Stimulated activated CD8-positive, alpha-beta memory T cell treated with anti-CD3 and anti-CD28 coated beads, Interleukin-7, amount 100 ng/mL, for 24 hours (primary cell): Measurements from ENCODE around the gene CFAP97D2.
"Not testable (repeated sequence)": the region's sequence is repeated elsewhere in the genome, so short reads cannot be mapped to it uniquely, and the experiment has no call there.

Source experiments
- DNase-seq: peaks from one replicate; pipeline ENCODE4 v3.0.0-alpha.2; 2020; ENCODE audit warnings: low read depth

CFAP97D2 gene

GRCh38 chr13:114158869-114159666, 20.0 kb upstream of the CFAP97D2 start:
- DNase-seq: not testable (repeated sequence)

DNA sequence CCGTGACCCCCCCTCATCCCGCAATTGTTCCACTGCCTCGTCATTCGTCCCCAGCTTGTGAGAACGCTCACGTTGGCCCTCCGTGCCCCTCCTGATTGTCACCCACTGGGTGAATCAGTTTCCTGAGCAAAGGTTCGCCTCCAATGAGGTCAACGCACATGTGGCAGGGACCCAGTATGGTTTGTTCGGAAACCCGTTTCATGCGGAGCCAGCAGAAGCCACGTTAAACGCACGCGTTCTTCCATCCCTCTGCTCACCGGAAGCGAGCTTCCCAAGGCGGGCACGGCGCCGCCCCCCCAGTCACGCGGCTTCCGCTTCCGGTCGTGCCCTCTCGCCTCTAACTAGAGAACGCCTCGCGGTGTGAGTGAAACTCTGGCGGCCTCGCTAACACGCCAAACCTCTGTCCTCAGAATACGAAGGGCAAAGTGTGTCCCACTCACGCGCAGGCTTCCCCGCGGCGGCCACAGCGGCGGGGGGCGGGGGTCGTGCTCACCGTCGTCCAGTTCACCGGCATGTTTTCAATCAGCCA, 18.0 kb upstream of the CFAP97D2 start:
- no peak for DNase-seq

- DNase-seq: no peak
Measured at GRCh38 chr13:114161644-114162532, 17.2 kb upstream of the CFAP97D2 start.

GRCh38 chr13:114162533-114162922, 16.5 kb upstream of the CFAP97D2 start:
- DNase-seq: no peak

DNA sequence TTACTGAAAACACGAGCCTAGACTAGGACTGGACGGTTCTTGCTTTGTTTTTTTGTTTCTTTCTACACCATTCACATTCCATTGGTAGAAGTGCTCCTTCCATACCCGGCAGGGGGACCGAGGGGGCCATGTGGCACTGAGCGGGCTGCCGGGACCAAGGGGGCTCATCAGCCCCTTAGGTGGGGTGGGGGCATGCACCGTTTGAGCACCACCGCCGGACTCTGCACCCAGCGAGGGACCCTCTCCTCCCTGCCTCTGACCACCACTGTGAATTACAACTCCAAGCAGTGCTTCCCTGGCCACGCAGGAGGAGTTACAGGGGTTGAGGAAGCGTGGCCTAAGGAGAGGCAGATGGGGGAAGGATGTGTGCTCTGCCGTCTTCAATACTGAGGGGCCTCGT, 15.0 kb upstream of the CFAP97D2 start:
- no peak for DNase-seq

- DNase-seq: no peak
Measured at GRCh38 chr13:114164681-114165429, 14.2 kb upstream of the CFAP97D2 start.

- DNase-seq: no peak
Measured at GRCh38 chr13:114166381-114167131, 12.5 kb upstream of the CFAP97D2 start.

- DNase-seq: no peak
Measured at GRCh38 chr13:114167426-114167825, 11.6 kb upstream of the CFAP97D2 start.

- DNase-seq: no peak
Measured at GRCh38 chr13:114167885-114168284, 11.2 kb upstream of the CFAP97D2 start.

DNA sequence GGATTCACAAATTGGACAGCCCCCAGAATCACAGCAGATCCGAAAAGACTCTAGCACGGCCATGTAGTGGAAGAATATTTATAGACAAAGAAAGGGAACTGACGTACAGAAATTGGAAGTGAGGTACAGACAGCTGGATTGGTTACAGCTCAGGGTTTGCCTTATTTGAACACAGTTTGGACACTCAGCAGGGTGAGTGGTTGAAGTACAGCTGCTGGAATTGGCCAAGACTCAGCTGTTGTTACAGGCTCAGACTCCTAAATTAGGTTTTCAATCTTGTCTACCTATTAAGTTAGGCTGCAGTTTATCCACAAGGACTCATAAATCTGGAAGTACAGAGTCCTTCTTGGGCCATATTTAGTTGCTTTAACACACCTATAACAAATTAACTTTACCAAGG, 5.8 kb upstream of the CFAP97D2 start:
- DNase-seq: no peak

DNA sequence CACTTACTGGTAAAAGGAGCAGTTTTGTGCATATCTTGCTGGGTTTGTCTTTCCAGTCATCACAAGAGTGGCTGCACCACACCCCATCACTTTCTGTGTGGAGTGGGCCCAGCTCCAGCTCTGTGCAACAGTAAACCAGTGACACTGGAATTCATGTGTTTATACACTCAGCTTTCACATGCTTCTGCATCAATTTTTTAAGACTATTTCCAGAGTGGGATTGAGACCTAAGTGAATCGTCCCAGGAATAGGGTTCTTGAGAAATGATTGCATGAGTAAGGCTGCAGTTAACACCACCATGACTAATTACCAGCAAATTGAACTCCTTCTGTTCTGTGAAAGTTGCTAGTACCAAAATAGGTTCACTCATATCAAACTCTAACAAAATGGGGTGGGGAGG, 5.3 kb upstream of the CFAP97D2 start:
- DNase-seq: no peak

DNA sequence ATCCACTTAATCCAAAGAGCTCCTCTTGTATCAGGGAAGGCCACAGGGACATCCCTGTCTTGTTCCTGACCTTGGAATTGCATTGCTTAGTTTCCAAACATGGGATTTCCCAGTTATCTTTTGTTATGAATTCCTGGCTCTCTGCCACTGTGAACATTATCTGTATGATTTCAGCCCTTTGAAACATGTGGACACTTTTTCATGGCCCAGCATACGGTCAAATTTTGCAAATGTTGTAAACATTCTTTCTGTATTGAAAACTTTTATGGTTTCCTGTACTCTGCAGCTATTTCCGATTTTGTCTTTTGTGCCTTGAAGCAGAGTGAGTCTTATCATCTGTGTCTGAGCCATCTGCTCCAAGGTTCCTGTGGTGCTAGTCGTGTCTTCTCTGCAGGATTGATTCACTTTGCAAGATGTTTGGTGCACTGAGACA, 4.5 kb upstream of the CFAP97D2 start:
- DNase-seq: no peak

GRCh38 chr13:114176359-114176902, 2.6 kb upstream of the CFAP97D2 start:
- DNase-seq: not testable (repeated sequence)

- no peak for DNase-seq
Measured at GRCh38 chr13:114177245-114178010, 1.6 kb upstream of the CFAP97D2 start.

GRCh38 chr13:114185182-114185971, 6.3 kb downstream of the CFAP97D2 start:
- no peak for DNase-seq

GRCh38 chr13:114194853-114195252, 15.8 kb downstream of the CFAP97D2 start:
- no peak for DNase-seq

DNA sequence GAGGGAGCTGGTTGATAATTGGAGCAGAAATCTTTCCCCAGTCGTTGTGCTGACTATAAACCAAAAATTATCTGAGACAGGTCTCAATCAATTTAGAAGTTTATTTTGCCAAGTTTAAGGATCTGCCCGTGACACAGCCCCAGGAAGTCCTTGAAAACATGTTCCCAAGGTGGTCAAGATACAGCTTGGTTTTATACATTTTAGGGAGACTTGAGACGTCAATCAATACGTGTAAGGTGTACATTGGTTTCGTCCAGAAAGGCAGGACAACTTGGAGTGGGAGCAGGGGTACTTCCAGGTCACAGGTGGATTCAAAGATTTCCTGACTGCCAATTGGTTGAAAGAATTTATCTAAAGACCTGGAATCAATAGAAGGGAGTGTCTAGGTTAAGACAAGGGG, 17.6 kb downstream of the CFAP97D2 start:
- no peak for DNase-seq

- no peak for DNase-seq
Measured at GRCh38 chr13:114198556-114198955, 19.5 kb downstream of the CFAP97D2 start.

GRCh38 chr13:114199526-114199925, 20.5 kb downstream of the CFAP97D2 start:
- DNase-seq: not testable (repeated sequence)
